Common myeloid progenitor, CD34-positive (primary cell): Measurements from ENCODE around the gene FAM72B.
"Not testable (repeated sequence)": the region's sequence is repeated elsewhere in the genome, so short reads cannot be mapped to it uniquely, and the experiment has no call there.

Source experiments
- CTCF ChIA-PET: fragments of 350-600 bp; sonication (Branson Sonifier 250); formaldehyde crosslinking; loops from one replicate; lab custom pipeline; 2021; ENCODE audit warnings: antibody characterized with exemption; lab: Charles Lee
- POLR2A ChIA-PET: fragments of 350-600 bp; sonication (Branson Sonifier 250); formaldehyde crosslinking; loops from one replicate; lab custom pipeline; 2021; ENCODE audit warnings: antibody characterized with exemption; lab: Charles Lee
- DNase-seq, 3 donors: peaks; one replicate each; pipeline versions ENCODE4 v3.0.0 to v3.0.0-alpha.2; 2013
- H3K27ac ChIP-seq, 2 experiments: 1 replicate in 1 of 2; 2 replicates in 1 of 2; pipeline ENCODE4 v1.7.0; 2013; ENCODE audit warnings: inconsistent platforms in 2 of 2, low read length in 2 of 2, mild to moderate bottlenecking in 2 of 2, low read depth in 1 of 2, moderate library complexity in 1 of 2; ENCODE audit not compliant: severe bottlenecking in 2 of 2, insufficient read depth in 1 of 2, poor library complexity in 1 of 2
- H3K27me3 ChIP-seq, 5 experiments: replicated peaks in 2 of 5; 1 replicate in 3 of 5; 2 replicates in 2 of 5; pipeline versions ENCODE4 v1.6.1 to v1.7.0; 2013; ENCODE audit warnings: low read length in 4 of 5, mild to moderate bottlenecking in 2 of 5, moderate library complexity in 2 of 5, inconsistent platforms in 1 of 5; ENCODE audit not compliant: insufficient read depth in 5 of 5, control insufficient read depth in 4 of 5
- H3K36me3 ChIP-seq, 4 experiments: 1 replicate in 2 of 4; 2 replicates in 2 of 4; pipeline versions ENCODE4 v1.6.1 to v1.7.0; 2013; ENCODE audit warnings: low read length in 3 of 4, control low read depth in 1 of 4, mild to moderate bottlenecking in 1 of 4; ENCODE audit not compliant: control insufficient read depth in 4 of 4, insufficient read depth in 4 of 4
- H3K4me1 ChIP-seq, 4 experiments: 1 replicate in 3 of 4; 2 replicates in 1 of 4; pipeline versions ENCODE4 v1.6.1 to v1.7.1; 2013; ENCODE audit warnings: low read length in 3 of 4, mild to moderate bottlenecking in 3 of 4, control low read depth in 1 of 4, inconsistent platforms in 1 of 4, moderate library complexity in 1 of 4; ENCODE audit not compliant: control insufficient read depth in 4 of 4, insufficient read depth in 4 of 4; ENCODE audit errors: control extremely low read depth in 1 of 4
- H3K4me3 ChIP-seq, 7 experiments: 1 replicate in 4 of 7; 2 replicates in 3 of 7; pipeline versions ENCODE4 v1.5.1 to v1.7.0; 2013; ENCODE audit warnings: mild to moderate bottlenecking in 7 of 7, low read length in 6 of 7, moderate library complexity in 6 of 7, inconsistent platforms in 2 of 7, low read depth in 2 of 7, control low read depth in 1 of 7; ENCODE audit not compliant: insufficient read depth in 4 of 7, control insufficient read depth in 1 of 7; ENCODE audit errors: extremely low read depth in 1 of 7
- H3K9me3 ChIP-seq, 5 experiments: 1 replicate in 4 of 5; 2 replicates in 1 of 5; pipeline versions ENCODE4 v1.6.1 to v1.7.1; 2013; ENCODE audit warnings: low read length in 4 of 5, mild to moderate bottlenecking in 2 of 5, inconsistent platforms in 1 of 5, low read depth in 1 of 5, moderate library complexity in 1 of 5; ENCODE audit not compliant: control insufficient read depth in 4 of 5, insufficient read depth in 2 of 5; ENCODE audit errors: control extremely low read depth in 1 of 5
- WGBS: methylation state at CpG from one replicate; pipeline ENCODE4 v1.1.5; 2013; ENCODE audit not compliant: insufficient coverage; 5-methylcytosine and 5-hydroxymethylcytosine counted together

Gene FAM72B

DNA sequence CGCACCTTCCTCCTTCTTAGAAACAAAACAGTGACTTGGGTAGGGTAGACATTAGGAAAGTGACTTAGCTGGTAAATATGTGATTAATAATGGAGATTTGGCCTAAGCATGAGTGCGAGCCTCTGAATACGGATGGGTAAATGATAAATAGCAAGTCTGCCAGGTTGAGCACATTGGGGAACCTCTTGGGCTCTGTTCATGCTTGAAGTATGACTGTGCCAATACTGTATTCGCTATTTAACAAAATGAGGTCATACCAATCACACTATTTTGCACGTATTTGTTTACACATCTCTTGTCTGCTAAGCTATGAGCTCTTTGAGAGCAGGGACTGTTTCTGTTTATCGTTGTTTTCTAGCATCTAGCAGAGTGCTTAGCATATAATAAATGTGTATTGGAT is 24.2 kb upstream of the FAM72B start:
- CTCF ChIA-PET, DNase-seq, H3K9me3 ChIP-seq, H3K4me3 ChIP-seq, H3K27ac ChIP-seq, H3K36me3 ChIP-seq, H3K27me3 ChIP-seq, POLR2A ChIA-PET, H3K4me1 ChIP-seq: not testable (repeated sequence)
- WGBS, result no CpG with 5 or more reads among the region's 6 CpGs

DNA sequence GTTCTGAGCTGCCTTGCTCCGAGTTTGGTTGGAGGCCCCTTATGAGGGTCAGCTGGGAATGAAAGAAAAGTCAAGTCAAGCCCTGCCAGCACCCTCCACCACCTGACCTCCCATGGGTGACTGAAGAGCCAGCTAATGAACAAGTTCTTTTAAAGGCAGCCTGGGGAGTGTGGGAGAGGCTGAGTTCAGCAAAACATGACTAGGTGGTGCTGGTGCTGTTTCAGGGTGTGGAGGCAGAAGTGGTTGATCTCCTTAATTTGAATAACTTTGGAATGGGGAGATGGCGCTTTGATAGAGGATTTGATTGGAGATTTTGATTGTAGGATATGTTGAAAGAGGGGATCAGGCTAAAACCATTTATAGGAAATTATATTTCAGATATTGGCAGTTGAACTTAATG is 23.2 kb upstream of the FAM72B start:
- H3K4me3 ChIP-seq, H3K27me3 ChIP-seq, POLR2A ChIA-PET, CTCF ChIA-PET, H3K36me3 ChIP-seq, H3K9me3 ChIP-seq, H3K27ac ChIP-seq, DNase-seq, H3K4me1 ChIP-seq: not testable (repeated sequence)
- no CpG with 5 or more reads among the region's 2 CpGs for WGBS

DNA sequence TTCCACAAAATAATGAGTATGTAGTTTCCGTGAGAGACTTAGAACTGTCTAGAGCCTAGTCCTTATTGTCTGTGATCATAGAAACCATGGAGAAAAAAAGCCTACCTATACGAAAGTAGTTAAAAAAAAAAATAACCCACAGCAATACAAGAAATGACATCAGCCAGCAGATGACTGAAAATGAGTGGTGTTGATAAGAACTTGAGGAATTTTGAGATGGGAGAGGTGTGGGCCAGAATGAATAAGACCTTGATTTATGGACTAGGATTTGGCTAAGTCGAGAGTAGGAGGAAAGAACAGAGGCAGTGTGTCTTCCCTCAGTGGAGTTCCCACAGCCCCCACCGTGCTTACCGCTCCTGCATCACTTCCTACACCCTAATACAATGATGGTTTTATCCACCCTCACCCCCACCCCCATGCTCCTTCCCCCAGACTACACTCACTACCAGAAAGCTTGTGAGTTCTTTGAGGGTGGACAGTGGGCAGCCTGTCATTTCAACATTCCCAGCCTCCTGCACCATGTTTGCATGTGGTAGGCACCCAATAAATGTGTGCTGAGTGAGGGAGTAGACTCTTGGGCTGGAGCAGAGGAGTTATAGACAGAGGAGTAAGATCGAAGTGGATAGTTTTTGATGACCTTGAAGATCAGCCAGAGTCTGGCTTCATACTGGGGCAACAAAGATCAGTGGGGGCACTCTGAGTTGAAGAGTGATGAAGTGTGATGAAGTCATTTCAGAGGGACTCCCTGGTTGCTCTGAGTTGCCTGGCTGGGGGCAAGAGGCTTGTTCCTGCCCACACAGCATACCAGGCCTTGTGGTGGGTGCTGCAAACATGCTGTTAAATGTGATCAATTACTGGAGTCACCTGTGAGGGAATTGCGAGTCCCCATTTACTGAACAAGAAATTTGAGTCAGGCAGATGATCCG is 21.9 kb upstream of the FAM72B start:
- H3K27me3 ChIP-seq, DNase-seq, H3K36me3 ChIP-seq, POLR2A ChIA-PET, H3K27ac ChIP-seq, CTCF ChIA-PET, H3K9me3 ChIP-seq, H3K4me3 ChIP-seq, H3K4me1 ChIP-seq: not testable (repeated sequence)
- WGBS, result 100% methylated on average over 1 of the region's 8 CpGs

DNA sequence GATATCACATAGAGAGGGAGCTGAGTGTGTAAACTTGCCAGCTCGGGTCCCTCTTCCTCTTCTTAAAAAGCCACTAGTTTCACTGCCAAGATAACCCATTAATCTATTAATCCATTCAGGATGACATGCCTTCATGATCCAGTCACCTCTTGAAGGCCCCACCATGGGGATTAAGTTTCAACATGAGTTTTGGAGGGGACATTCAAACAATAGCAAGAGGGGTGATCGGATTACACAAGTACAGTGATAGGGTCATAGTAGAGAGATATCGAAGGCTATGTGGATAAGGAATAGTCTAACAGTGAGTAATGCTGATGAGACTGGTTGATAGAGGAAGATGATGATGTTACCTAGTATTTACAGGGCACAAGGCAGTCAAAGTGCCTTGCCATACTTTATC is 18.8 kb upstream of the FAM72B start:
- H3K27ac ChIP-seq, POLR2A ChIA-PET, H3K4me1 ChIP-seq, H3K27me3 ChIP-seq, DNase-seq, H3K36me3 ChIP-seq, H3K4me3 ChIP-seq, H3K9me3 ChIP-seq, CTCF ChIA-PET: not testable (repeated sequence)
- WGBS, result no CpG with 5 or more reads among the region's 3 CpGs

DNA sequence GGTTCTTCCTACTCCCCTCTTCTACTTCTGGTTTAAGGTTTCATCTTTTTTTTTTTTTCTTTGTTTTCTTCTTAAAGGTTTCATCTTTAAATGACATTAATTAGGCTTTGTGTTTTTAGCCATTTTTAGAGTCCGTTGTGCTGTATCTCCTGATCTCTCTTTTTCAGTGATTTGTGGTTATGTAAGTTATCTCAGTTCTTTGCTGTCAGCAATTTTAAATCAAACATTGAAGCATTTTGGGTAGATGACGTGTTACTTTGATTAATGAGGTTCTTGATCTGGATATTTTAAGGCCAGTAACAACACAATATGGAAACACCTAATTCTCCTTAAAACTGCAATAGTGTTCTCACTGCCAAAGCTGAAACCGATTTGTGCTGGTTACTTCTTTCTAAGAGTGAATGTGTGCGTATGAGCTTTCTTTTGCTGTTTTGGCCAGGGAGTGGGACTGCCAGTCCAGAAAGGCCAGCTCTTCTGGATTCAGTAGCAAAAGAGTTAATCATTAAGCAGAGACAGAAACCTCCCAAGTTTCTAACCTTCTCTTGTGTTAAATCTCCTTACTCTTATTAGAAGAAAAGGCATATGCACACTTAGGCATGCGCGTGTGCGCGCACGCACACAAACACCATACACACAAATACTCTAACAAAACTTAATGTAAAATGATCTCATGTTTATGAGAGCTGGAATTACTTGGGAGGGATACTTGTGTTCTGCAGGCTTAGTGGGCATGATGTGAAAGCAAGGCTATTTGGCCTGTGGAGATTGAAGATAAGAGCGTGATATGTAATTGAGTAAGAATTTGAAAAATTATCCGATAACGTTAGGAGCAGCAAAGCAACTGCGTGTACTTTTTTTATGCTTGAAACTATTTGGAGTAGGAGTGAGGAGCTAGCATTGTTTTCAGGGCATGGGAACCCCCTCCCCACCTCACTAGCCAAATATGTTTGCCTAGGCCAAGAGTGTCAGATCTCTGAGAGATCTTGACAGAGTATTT is 17.1 kb upstream of the FAM72B start:
- DNase-seq, H3K9me3 ChIP-seq, H3K4me3 ChIP-seq, H3K36me3 ChIP-seq, CTCF ChIA-PET, POLR2A ChIA-PET, H3K27me3 ChIP-seq, H3K4me1 ChIP-seq, H3K27ac ChIP-seq: not testable (repeated sequence)
- WGBS, result 96% methylated on average over 4 of the region's 13 CpGs

- H3K9me3 ChIP-seq, H3K36me3 ChIP-seq, H3K27me3 ChIP-seq, DNase-seq, POLR2A ChIA-PET, H3K4me1 ChIP-seq, H3K4me3 ChIP-seq, CTCF ChIA-PET, H3K27ac ChIP-seq: not testable (repeated sequence)
- no CpG with 5 or more reads among the region's 1 CpG for WGBS
Measured at GRCh38 chr1:121200232-121200631, 16.1 kb upstream of the FAM72B start.

DNA sequence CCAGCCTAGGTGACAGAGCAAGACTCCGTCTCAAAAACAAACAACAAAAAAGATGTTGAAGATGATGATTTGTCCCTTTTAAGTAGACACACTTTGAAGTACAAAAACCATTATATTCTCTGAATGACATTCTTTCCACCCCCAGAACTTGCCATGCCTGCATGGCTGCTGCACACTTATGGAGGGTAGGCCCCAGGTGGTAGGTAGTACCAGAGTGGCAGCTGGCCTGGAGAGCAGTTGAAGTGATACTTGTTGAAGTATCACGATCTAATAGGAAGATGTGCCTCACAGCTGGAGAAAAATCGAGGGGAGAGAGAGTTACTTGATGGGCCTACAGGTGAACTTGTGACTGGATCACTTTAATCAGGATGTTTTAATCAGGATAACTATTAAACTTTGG is 15.6 kb upstream of the FAM72B start:
- POLR2A ChIA-PET, H3K4me1 ChIP-seq, H3K27me3 ChIP-seq, H3K9me3 ChIP-seq, H3K27ac ChIP-seq, H3K4me3 ChIP-seq, H3K36me3 ChIP-seq, DNase-seq, CTCF ChIA-PET: not testable (repeated sequence)
- no CpG with 5 or more reads among the region's 3 CpGs for WGBS
